ENCODE data around the gene CACNB4.

DNA sequence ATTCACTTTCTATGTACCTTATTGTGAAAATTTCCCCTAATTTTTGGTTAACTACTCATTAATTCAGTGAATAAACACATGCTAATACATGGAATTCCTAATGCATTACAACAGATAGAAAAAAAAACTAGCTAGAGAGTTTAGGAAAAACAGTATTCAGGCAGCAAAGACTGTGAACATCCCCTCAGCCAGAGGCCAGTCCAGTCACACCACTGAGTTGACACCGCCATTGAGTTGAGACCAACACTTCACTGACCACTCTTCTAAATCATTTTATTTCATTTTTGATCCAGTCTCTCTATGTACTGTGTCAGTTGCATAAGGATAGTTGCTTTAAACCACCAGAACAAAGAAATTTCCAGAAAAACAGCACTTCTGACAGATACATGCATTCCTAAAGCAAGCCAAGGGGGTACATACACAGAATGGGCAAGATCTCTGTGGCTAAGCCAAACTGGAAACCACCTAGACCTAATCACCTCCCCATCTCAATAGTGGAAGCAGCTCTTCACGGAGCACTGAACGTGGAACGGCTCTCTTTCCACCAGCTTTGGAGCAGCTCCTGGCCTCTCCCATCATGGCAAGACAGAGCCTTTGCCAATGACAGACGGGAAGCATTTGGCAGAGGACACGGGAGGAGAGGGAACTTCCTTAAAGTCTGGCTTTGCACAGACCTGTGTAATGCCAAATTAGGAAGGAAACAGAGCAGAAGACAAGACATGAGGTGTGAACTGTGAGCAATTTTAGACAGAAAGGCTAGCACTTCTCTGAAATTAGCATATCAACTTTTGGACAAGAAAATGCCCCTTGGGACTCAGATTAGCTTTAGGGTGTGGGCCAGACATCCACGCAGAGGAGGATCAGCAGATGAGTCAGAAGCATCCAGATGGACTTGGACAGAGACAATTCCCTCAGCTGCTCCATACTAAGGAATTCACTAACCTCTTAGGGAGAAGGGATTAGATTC is 36.4 kb downstream of the CACNB4 start:
- no peak for TF ChIP-seq EP300 (IDR thresholded peaks at IDR 0.05)
- TF ChIP-seq, protein P1, sequence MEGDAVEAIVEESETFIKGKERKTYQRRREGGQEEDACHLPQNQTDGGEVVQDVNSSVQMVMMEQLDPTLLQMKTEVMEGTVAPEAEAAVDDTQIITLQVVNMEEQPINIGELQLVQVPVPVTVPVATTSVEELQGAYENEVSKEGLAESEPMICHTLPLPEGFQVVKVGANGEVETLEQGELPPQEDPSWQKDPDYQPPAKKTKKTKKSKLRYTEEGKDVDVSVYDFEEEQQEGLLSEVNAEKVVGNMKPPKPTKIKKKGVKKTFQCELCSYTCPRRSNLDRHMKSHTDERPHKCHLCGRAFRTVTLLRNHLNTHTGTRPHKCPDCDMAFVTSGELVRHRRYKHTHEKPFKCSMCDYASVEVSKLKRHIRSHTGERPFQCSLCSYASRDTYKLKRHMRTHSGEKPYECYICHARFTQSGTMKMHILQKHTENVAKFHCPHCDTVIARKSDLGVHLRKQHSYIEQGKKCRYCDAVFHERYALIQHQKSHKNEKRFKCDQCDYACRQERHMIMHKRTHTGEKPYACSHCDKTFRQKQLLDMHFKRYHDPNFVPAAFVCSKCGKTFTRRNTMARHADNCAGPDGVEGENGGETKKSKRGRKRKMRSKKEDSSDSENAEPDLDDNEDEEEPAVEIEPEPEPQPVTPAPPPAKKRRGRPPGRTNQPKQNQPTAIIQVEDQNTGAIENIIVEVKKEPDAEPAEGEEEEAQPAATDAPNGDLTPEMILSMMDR (IDR thresholded peaks at IDR 0.05): no peak

All from sigmoid colon (tissue), 4 donors.